ENCODE results near the gene CIAO3.

The CIAO3 gene

GRCh38 chr16:687499-687898, 53.3 kb downstream of the CIAO3 start:
- FAIRE-seq: no peak

DNA sequence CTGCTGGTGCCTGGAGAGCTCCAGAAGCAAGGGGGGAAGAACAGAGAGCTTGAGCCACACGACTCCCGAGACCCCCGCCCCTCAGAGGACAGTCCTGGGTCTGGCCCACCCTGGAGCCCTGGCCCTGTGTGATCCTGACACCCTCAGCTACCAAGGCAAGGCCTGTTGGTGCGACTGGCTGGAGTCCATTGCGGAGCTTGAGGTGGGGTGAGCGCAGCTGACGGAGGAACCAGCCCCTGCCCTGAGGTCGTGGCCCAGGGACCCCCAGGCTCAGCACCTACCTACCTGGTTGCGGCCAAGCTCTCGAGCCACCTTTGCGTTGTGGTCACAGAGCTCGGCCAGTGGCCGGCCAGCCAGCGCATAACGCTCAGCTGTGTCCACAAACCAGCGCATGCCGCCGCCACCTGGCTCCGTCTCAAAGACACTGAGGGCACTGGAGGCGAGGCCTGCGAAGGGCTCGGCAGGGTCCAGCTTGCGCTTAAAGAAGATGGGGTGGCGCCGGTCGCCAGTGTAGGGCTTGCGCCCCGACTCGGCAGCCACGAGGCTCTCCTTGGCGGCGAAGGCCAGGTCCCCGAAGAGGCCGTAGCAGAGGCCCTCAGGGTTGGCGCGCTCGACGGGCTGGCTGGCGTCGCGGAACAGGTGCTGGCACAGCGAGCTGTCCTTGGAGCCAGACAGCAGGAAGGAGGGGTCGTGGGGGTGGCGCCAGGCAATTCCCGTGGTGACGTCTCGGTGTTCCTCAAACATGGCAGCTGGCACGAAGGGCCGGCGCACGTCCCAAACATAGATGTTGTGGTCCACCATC, 54.1 kb downstream of the CIAO3 start:
- FAIRE-seq: no peak

DNA sequence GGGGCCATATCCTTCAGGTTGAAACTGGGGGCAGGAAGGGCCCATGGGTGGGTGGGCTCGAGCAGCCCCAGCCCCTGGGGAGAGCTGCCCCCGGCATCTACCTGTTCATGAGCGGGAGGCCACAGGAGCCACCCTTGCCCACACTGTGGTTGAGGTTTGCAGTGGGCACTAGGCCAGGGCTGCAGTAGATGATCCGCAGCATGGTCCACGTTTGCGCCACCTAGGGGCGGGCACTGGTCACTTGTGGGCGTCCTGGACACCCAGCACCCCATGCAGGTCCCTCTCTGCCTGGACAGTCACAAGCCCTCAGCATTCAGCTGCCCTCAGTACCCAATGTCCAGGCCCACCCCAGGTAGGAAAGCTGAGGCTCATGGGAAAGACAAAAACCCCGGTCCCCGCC, 54.8 kb downstream of the CIAO3 start:
- no peak for FAIRE-seq

DNA sequence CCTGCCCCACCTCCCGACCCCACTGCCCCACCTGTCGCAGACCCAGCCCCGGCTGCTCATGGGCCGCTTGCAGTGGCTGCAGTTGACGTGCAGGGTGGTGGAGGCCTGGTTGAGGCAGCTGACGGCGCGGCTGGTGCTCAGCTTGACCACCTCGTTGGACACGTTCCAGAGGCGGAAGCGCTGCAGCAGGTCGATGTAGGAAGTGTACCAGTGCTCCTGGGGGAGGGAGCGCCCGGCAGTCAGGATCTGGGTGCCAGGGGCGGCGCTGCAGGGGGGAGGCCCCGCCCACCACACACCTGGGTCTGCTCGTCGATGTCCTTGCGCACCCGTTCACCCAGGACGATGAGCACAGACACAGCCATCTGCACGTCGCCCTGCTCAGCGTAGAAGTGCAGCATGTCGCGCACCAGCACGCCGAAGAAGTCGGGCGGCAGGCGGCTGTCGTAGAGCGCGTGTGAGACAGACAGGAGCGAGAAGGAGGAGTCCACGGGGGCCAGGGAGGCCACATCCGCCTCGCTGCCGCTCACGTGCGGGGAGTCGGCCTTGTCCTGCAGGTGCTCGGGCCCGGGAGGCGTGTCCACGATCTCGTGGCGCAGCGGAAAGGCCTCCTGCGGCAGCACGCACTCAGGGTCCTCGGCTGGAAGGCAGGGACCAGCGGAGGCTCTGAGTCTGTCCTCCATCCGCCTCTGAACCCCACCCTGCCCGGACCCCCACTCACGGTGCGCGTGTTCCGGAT, 55.7 kb downstream of the CIAO3 start:
- FAIRE-seq: no peak

DNA sequence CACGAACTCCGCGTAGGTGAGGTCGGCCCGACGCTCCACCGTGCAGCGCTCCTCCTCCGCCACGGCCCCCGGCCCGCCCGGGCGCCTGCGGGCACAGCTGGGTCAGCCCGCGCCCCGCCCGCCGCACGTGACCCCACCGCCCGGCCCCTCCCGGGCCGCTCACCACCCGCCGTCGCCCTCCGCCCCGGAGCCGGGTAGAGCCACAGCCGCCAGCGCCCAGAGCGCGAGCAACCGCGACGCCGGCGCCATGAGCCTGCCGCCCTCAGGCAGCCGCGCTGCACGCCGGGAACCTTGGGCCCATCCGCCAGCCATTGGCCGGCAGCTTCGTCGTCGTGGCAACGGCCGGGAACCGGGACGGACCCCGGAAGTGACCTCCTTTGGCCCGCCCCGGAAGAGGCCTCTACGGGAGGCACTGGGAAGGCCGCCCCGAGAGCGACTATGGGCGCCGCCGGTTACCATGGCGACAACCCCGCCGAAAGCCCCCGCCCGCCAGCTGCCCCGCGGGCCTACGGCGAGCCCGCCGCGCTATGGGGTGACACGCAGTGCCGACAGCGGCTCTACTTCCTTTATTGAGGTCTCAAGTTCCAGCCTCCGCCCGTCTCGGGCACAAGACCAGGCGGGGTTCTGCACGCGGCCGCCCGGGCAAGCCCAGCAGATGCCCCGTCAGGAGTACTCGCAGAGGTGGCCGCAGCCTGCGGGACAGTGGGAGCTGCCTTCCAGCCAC, 56.6 kb downstream of the CIAO3 start, which contains the start of gene JMJD8:
Gene JMJD8 (minus strand): TSS at position 264 of the 724 bp plus-strand sequence. CDS start 15 bp downstream, at position 249.
- FAIRE-seq: no peak

DNA sequence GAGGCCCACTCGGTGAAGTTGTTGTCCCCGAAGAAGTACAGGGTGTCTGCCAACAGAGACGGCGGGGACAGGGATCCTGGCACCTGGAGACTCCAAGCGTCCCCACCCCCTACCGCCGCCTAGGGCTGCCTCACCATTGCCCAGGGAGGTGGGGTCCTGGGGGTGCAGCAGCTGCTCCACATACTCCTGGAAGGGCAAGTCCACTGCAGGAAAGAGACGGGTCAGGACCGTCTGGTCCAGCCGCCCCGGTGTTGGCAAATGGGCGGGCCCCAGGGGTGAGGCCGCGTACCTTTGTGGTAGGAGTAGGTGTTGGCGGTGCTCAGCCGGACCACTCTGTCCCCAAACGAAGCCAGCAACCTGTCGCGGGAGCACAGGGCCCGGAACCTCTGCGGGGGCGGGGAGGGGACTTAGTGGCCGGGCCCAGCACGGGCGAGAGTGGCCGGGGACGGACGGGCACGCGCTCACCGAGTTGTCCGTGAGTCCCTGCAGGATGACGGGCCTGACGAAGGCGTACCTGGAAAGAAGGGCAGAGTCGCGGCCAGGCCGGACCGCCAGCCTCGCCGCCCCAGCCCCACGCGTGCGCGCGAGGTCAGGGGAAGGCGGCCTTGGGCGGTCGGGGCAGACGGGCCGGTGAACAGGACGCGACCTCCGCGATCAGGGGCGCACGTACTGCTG, 57.3 kb downstream of the CIAO3 start:
- no peak for FAIRE-seq

DNA sequence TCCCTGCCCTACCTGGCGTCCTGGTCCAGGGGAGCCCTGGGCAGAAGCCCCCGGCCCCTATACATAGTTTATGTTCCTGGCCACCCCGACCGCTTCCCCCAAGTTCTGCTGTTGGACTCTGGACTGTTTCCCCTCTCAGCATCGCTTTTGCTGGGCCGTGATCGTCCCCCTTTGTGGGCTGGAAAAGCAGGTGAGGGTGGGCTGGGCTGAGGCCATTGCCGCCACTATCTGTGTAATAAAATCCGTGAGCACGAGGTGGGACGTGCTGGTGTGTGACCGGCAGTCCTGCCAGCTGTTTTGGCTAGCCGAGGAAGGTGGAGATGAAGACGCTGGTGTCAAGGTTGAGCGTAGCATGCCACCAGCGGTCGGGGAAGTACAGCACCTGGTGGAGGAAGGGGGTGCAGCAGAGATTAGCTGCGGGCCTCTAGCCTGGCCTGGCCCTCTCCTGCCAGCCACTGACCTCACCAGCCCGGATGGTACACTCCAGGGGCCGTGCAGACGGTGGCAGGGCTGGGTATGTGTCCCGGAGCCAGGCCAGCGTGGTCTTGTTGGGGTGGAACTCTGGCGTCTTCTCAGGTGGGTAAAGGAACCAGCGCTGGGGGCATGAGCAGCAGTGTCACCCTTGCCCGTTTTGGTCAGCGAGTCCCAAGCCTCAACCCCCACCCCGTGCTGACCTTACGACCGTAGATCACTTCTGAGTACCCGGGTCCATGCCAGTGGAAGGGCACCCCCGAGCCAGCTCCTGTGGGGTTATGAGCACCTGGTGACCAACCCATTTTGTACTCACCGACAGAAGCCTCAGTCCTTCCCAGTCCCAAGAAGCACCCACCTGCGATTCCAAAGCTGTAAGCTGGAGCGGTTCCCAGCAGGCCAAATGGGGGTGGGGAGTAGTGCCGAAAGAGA, 58.1 kb downstream of the CIAO3 start:
- FAIRE-seq: no peak

DNA sequence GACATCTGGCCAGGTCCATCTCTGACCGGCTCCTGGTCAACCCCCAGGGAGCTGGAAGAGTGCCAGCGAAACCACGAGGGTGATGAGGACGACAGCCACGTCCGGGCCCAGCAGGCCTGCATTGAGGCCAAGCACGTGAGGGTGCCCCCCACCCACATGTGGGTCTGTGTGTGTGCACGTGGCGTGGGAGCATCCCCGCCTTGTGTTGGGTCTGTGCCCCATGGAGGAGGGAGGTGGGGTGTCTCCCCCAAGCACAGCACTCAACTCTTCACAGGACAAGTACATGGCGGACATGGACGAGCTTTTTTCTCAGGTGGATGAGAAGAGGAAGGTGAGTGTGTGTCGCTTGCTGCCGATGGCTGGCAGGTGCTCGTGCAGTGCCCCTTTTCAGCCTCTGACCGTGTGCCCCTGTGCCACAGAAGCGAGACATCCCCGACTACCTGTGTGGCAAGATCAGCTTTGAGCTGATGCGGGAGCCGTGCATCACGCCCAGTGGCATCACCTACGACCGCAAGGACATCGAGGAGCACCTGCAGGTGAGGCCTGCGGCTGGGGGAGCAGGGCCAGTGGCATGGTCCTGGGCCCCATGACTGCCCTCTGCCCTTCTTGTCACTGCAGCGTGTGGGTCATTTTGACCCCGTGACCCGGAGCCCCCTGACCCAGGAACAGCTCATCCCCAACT, 58.9 kb downstream of the CIAO3 start:
- FAIRE-seq: no peak

GRCh38 chr16:680967-681745, 59.6 kb downstream of the CIAO3 start:
- FAIRE-seq: no peak

DNA sequence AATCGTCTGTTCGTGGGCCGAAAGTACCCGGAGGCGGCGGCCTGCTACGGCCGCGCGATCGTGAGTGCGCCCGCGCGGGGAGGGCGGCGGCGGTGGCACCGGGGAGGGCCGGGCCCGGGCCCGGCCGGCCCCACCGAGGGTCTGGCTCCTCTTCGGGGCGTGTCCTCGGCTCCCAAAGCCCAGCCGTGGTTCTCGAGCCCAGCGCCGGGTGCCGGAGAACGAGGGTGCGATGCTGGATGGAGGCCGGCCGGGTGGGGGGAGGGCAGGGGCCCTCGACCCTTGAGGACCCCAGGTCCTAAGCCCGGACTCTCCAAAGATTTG, 60.2 kb downstream of the CIAO3 start:
- FAIRE-seq: no peak

DNA sequence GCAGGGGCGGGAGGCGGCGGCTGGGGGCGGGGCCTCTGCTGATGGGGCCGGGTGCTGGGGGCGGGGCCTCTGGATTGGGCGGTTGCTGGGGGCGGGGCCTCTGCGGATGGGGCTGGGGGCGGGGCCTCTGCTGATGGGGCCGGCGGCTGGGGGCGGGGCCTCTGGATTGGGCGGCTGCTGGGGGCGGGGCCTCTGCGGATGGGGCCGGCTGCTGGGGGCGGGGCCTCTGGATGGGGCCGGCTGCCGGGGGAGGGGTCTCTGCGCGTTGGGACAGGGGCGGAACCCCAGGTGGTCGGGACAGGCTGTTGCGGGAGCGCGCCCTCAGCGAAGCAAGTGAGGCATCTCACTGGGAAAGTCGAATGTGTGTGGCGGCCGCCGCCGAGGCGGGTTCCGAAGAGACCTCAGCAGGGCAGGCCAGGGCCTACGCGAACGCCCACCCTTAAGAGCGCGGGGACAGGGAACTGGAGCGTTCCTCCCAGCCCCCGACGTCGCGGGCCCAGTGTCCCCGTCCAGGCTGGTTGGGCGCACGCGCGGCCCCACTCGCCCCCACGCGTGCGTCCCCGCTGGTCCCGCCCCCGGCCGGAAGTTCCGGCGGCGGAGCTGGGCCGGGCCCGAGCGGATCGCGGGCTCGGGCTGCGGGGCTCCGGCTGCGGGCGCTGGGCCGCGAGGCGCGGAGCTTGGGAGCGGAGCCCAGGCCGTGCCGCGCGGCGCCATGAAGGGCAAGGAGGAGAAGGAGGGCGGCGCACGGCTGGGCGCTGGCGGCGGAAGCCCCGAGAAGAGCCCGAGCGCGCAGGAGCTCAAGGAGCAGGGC, 60.8 kb downstream of the CIAO3 start, which contains the start of gene STUB1:
Gene STUB1 (plus strand): TSS at position 597 of the 811 bp plus-strand sequence. CDS start 116 bp downstream, at position 713.
- FAIRE-seq: no peak
